ENCODE results near the gene MRPL41. TPM values are rescaled to one million over a fixed set of nuclear protein-coding genes. Genes with fewer than 3 reads are reported as not detected.
"Not testable (repeated sequence)": the region's sequence is repeated elsewhere in the genome, so short reads cannot be mapped to it uniquely, and the experiment has no call there.

The MRPL41 gene
- total RNA-seq, 1 experiment from 2014 or later, result 43.0 TPM

DNA sequence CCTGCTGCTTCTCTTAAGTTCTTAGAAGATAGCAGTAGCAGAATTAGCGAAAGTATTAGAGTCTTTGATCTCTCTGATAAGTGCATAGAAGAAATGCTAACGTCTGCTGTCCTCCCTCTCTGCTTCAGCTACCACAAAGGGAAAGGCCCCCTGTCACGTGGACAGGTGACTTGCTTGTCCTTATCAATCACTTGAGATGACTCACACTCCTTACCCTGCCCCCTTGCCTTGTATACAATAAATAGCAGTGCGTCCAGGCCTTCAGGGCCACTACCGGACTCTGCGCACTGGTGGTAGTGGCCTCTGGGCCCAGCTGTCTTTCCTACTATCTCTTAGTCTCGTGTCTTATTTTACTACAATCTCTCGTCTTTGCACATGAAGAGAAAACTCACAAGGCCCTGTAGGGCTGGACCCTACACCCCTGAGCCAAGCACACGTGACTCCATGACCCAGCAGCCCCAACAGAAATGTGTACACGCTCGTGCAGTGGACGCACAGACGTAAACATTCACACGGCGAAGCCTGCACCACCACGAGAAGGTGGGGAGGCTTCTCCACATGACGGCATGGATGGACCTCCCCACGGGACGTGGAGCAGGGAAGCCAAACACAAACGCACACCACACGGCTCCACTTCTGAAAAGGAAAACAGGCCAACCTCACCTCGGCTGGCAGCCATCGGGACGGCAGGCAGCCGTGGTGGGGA is 39.8 kb upstream of the MRPL41 start:
- no peaks in the 10 kb centered on the region for H3K4me1 Mint-ChIP-seq (ENCODE audit: insufficient read depth, unreplicated experiment)
- BruUV-seq (replicated peaks), result no TSS peak
- H3K27me3 Mint-ChIP-seq (ENCODE audit: insufficient read depth, unreplicated experiment), result no peaks in the 10 kb centered on the region
- no peaks in the 10 kb centered on the region for H3K36me3 Mint-ChIP-seq (ENCODE audit: insufficient read depth, unreplicated experiment)
- ChIA-PET POLR2A (no interaction called here), CTCF (no interaction called here)
- no peaks in the 10 kb centered on the region for H3K9me3 Mint-ChIP-seq (ENCODE audit: unreplicated experiment)
- TF ChIP-seq, protein P1, sequence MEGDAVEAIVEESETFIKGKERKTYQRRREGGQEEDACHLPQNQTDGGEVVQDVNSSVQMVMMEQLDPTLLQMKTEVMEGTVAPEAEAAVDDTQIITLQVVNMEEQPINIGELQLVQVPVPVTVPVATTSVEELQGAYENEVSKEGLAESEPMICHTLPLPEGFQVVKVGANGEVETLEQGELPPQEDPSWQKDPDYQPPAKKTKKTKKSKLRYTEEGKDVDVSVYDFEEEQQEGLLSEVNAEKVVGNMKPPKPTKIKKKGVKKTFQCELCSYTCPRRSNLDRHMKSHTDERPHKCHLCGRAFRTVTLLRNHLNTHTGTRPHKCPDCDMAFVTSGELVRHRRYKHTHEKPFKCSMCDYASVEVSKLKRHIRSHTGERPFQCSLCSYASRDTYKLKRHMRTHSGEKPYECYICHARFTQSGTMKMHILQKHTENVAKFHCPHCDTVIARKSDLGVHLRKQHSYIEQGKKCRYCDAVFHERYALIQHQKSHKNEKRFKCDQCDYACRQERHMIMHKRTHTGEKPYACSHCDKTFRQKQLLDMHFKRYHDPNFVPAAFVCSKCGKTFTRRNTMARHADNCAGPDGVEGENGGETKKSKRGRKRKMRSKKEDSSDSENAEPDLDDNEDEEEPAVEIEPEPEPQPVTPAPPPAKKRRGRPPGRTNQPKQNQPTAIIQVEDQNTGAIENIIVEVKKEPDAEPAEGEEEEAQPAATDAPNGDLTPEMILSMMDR (IDR thresholded peaks at IDR 0.05; ENCODE audit: unreplicated experiment), result no peak
- H3K4me3 Mint-ChIP-seq (ENCODE audit: unreplicated experiment), result no peak overlapping the region
- intact Hi-C loops (cut with micrococcal nuclease), result no loop called here
- no peak overlapping the region for H3K27ac Mint-ChIP-seq (ENCODE audit: low read depth, unreplicated experiment)
- no peak for DNase-seq (ENCODE audit: unreplicated experiment)

- H3K27me3 Mint-ChIP-seq (ENCODE audit: insufficient read depth, unreplicated experiment); H3K4me3 Mint-ChIP-seq (ENCODE audit: unreplicated experiment); POLR2A ChIA-PET; DNase-seq (ENCODE audit: unreplicated experiment); intact Hi-C loops (cut with micrococcal nuclease); H3K4me1 Mint-ChIP-seq (ENCODE audit: insufficient read depth, unreplicated experiment); H3K36me3 Mint-ChIP-seq (ENCODE audit: insufficient read depth, unreplicated experiment); H3K9me3 Mint-ChIP-seq (ENCODE audit: unreplicated experiment); BruUV-seq (replicated peaks): not testable (repeated sequence)
- peak overlapping the region; percentile 7 for H3K27ac Mint-ChIP-seq (ENCODE audit: low read depth, unreplicated experiment)
- CTCF ChIA-PET, result interaction anchor here (0.5 to 1.2 kb wide), 3 partner anchors 12 to 236 kb away, joined by 3 to 4 read pairs (median 3); no protein-coding TSS in a partner anchor
Measured at GRCh38 chr9:137513136-137513535, 38.5 kb upstream of the MRPL41 start.

DNA sequence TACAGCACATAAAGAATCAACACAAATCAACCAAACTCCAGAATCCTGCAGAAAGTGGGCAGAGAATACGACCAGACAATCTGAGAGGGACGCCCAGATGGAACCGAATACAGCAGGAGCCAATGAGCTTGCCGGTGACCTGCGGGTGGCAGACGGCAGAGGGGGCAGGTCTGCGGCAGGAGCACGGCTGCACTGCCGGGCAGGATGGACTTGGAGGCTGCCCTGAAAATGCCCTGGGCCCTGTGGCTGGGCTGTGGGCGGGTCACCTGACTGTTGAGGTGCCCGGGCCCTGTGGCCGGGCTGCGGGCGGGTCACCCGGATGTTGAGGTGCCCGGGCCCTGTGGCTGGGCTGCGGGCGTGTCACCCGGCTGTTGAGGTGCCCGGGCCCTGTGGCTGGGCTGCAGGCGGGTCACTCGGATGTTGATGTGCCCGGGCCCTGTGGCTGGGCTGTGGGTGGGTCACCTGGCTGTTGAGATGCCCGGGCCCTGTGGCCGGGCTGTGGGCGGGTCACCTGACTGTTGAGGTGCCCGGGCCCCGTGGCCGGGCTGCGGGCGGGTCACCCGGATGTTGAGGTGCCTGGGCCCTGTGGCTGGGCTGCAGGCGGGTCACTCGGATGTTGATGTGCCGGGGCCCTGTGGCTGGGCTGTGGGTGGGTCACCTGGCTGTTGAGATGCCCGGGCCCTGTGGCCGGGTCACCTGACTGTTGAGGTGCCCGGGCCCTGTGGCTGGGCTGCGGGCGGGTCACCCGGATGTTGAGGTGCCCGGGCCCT is 37.7 kb upstream of the MRPL41 start:
- H3K36me3 Mint-ChIP-seq (ENCODE audit: insufficient read depth, unreplicated experiment); BruUV-seq (replicated peaks); H3K9me3 Mint-ChIP-seq (ENCODE audit: unreplicated experiment); H3K4me1 Mint-ChIP-seq (ENCODE audit: insufficient read depth, unreplicated experiment); intact Hi-C loops (cut with micrococcal nuclease); H3K27me3 Mint-ChIP-seq (ENCODE audit: insufficient read depth, unreplicated experiment); POLR2A ChIA-PET: not testable (repeated sequence)
- Mint-ChIP-seq H3K27ac (ENCODE audit: low read depth, unreplicated experiment) (peak overlapping the region; percentile 7), H3K4me3 (ENCODE audit: unreplicated experiment) (peak overlapping the region; percentile 46)
- peak; percentile 26 for DNase-seq (ENCODE audit: unreplicated experiment)
- CTCF ChIA-PET, result interaction anchor here (1.2 kb wide), 1 partner anchor 21 kb away, joined by 3 read pairs; no protein-coding TSS in a partner anchor

DNA sequence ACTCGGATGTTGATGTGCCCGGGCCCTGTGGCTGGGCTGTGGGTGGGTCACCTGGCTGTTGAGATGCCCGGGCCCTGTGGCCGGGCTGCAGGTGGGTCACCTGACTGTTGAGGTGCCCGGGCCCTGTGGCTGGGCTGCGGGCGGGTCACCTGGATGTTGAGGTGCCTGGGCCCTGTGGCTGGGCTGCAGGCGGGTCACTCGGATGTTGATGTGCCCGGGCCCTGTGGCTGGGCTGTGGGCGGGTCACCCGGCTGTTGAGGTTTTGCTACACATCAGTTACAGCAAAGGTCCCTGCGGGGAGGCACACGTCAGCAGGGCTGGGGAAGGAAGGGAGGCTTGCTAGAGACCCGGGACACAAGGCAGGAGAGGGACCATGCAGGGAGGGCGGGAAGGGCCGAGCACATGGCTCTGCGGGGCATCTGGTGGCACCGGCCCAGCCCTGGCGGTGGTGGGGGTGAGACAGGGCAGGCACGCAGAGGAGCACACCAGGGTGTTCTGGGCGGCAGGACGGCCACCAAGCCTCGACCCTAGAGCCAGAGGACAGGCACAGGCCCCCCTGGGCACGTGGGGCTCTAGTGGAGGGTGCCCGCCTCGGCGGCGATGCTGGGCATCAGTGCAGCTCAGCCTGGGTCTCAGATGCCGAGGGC is 36.9 kb upstream of the MRPL41 start:
- H3K4me1 Mint-ChIP-seq (ENCODE audit: insufficient read depth, unreplicated experiment), result no peaks in the 10 kb centered on the region
- H3K36me3 Mint-ChIP-seq (ENCODE audit: insufficient read depth, unreplicated experiment), result no peaks in the 10 kb centered on the region

More for the DNA sequence above, 36.9 kb upstream of the MRPL41 start:
- BruUV-seq (replicated peaks), result no TSS peak
- DNase-seq (ENCODE audit: unreplicated experiment), result no peak
- Mint-ChIP-seq H3K27ac (ENCODE audit: low read depth, unreplicated experiment) (no peak overlapping the region), H3K27me3 (ENCODE audit: insufficient read depth, unreplicated experiment) (no peaks in the 10 kb centered on the region), H3K4me3 (ENCODE audit: unreplicated experiment) (no peak overlapping the region), H3K9me3 (ENCODE audit: unreplicated experiment) (no peaks in the 10 kb centered on the region)
- TF ChIP-seq, protein P1 (IDR thresholded peaks at IDR 0.05; ENCODE audit: unreplicated experiment), result no peak
- POLR2A ChIA-PET, result no interaction called here
- CTCF ChIA-PET, result no interaction called here
- intact Hi-C loops (cut with micrococcal nuclease), result no loop called here

All from MCF 10A (cell line).